Tongue (tissue), 2 donors: ENCODE results near the gene ACVR1. TPM values are rescaled to one million over a fixed set of nuclear protein-coding genes. Genes with fewer than 3 reads are reported as not detected.
A peak's percentile ranks its signal among the peaks of the same experiment; 100 is the strongest.

Experiments
- DNase-seq: peaks from one replicate; pipeline ENCODE4 v3.0.0-alpha.2; 2015
- total RNA-seq: library from RNA; depleted of rRNA; stranded (reverse); fragments of >200 nt; gene quantifications from one replicate; pipeline ENCODE4 v1.2.3, GENCODE V29; 2014

ACVR1 gene
- total RNA-seq, 1 donor from 2014 or later, result 26.8 TPM

DNA sequence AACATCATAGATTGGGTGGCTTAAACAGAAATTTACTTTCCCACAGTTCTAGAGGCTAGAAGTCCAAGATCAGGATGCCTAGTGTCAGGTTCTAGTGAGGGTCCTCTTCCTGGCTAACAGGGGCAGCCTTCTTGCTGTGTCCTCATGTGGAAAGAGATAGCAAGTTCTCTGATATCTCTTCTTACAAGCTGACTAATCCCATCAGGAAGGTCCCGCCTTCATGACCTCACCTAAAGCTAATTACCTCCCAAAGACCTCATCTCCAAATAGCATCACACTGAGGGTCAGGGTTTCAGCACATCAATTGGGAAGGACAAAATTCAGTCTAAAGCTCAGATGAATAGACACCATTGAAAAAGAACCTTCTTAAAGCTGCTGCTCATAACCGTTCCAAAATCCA, 22.9 kb downstream of the ACVR1 start:
- no peak for DNase-seq

DNA sequence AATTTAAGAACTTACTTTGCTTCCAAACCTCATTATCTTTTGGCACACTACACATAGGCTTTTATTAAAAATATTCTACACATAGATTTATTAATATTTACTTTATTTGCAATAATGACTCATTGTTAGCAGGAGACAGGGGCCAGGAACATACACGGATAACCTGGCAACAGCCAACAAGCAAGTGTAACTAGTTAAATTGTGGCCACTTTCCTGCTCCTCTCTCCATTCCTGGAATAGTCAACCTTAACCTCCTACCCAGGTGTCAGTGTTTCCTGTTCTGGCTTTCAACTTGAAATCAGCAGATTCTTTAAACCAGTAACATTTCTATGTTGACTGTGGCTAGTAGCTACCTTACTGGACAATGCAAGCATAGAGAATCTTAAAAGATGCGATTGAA, 26.5 kb downstream of the ACVR1 start:
- no peak for DNase-seq

DNA sequence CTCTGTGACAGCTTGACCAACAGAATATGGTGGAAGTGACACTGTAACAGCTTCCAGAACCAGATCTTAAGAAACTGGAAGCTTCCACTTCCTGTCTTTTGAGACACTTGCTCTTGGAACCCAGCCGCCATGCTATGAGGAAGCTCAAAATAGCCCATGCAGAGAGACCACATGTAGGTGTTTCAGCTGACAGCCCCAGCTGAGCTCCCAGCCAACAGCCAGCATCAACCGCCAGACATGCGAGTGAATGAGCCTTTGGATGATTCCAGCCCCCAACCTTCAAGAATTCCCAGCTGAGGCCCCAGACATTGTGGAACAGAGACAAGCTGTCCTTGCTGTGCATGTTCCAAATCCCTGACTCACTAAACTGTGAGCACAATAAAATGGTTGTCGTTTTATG, 27.9 kb downstream of the ACVR1 start:
- DNase-seq, result no peak

DNA sequence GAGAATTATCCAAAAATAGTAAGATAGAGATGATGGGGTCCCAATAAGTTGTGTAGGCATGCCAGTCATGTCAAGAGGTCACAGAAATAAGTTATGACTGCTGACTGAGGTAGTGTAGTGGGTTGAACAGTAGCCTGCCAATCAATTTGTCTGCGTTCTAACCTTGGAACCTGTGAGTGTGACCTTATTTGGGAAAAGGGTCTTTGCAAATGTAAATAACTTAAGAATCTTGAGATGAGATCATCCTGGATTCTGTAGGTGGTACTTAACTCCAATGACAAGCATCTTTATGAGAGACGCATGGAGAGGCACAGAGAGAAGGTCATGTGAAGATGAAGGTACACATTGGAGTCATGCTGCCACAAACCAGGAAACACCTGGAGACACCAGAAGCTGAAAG, 31.0 kb downstream of the ACVR1 start:
- no peak for DNase-seq

DNA sequence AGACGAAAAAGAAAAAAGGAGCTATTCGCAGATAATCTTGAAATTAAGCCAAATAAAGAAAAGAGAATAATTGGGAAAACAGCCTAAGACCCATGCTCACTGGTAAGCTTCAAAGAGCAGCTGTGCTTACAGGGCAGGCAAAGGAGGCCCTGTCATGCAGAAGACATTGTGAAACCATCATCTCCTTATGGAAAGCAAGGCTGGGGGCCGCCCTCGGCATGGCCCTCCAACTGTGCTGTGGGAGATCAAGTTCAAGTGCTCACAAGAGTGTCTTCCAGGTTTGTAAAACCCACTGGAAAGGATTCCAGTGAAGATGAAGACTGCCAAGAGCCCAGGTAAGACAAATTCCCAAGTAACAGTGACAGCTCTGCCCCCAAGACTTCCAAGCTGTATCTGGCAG, 32.2 kb downstream of the ACVR1 start:
- DNase-seq, result no peak

DNA sequence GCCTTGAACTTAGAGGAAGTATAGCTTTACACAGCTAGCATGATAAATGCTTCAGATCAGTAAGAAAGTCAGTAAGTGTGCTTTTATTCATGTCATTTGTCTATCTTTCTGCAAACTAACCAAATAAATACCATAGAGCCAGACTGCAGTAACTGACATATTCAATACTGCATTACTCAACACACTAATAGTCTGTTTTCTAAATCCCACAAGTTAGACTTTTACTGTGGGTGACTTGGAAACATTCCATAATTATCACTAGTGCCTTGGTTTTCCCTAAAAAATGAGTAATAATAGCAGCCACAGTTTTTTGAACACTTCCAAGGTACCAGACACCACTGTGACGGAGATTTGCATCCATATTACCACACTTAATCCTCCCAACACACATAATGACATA, 33.0 kb downstream of the ACVR1 start:
- DNase-seq, result no peak

DNA sequence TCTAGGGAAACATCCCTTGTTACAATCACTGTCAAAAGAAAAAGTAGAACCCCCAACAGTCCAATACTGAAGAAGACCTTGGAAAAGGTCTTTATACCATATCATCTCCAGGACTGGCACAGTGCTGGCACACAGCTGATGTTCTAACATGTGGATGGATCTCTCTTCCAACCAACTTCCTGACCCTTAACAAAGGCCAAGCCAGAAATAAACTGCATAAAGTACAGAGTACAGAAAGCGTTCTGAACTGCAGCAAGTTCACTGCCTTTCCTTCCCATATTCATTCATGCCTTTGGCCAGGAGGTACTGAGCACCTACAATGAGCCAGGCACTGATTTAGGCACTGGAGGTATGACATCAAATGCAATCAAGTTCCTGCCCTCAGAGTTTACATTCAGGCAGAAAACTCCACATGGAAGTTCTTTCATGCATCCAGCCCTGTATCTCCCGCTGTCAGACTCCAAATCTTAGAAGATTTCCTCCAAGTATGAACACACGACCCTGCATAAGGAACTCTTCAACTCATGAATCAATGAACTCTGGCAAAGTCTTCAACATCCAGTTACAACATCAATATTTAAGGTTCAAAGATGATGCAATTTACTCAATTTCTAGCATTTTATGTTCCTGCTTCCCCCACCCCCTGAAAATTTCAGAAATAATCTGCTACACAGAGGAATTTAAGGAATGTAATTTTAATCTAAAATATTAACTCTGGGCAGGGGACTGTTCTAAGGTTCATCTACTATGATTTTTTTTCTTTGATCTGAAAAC, 33.8 kb downstream of the ACVR1 start:
- no peak for DNase-seq

DNA sequence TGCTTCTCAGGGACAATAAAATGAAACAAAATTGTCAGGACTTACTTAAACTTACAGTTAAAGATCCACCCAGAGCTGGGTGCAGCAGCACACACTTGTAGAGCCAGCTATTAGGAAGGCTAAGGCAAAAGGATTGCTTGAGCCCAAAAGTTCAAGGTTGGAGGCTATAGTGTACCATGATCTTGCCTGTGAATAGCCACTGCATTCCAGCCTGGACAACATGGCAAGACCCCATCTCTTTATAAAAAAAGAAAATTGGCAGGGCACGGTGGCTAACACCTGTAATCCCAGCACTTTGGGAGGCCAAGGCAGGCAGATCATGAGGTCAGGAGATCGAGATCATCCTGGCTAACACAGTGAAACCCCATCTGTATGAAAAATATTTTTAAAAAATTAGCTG, 34.6 kb downstream of the ACVR1 start:
- no peak for DNase-seq

DNA sequence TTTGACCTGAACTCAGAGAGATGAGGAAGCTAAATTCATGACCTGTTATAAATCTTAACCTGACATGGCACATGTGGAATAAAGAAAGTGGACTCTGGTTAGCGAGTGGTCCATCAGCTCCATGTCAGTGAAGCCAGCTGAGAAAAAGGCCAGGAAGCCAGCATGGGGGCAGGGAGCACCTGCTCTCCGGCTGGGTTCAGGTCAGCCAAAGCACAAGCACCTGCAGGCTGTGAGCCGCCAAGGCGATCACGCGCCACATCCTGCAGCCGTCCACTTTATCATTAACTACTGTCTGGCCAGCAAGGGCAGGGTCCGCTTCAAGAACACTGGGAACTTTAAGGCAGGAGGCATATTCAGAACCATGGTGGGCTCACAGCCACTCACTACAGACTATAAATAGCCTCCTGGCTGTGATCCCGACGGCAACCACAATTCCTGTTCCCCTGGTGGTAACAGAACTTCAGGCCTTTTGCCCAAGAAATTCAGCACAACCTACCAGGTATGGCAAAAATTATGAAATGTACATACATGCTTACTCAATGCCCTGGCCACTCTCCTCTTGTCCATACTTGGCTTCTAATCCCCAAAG, 35.5 kb downstream of the ACVR1 start:
- peak; percentile 51 for DNase-seq

DNA sequence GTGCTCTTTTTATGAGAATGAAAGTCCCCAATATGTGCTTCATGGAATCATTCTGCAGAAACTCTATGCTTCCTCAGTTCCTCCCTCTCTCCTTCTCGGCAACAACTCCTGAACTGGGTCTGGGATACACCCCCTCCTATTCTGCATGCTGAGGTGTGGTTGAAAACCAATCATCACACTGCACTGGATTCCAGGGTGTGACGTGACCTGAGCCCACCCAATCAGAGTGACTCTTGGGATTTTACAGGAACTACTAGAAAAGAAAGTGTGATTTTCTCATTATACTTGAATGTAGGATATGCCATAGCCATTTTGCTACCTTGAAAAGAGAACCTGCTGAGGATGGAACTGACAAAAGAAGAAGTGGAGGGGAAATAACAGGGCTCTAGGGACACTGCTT, 36.3 kb downstream of the ACVR1 start:
- DNase-seq, result no peak

DNA sequence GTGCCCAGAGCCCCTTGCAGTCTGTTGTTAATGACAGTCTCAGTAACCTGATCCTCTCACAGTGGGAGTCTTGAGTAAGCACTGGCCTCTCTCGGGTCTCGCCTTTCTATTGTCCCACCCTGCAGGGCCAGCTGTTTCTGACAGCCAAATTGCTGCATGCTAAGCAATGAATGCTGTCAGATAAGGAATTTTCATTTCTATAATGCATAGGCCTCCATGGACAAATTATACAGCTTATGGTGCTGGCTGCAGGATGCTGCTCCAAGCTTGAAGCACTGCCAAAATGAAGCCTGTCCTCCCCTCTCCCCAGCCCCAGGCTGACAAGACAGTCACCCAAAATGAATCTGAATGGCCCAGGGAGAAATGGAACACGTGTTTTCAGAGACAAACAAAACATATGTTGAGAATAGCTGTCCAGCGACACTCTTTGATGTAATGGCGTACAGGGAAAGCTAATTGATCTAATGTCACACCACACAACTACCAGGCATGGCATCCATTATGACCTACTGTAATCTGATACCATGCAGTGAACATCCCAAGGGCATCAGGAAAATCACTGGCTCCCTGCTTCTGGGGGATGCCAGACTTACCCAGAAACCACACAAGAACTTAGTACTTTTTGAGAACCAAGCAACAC, 36.8 kb downstream of the ACVR1 start:
- DNase-seq, result peak; percentile 94

DNA sequence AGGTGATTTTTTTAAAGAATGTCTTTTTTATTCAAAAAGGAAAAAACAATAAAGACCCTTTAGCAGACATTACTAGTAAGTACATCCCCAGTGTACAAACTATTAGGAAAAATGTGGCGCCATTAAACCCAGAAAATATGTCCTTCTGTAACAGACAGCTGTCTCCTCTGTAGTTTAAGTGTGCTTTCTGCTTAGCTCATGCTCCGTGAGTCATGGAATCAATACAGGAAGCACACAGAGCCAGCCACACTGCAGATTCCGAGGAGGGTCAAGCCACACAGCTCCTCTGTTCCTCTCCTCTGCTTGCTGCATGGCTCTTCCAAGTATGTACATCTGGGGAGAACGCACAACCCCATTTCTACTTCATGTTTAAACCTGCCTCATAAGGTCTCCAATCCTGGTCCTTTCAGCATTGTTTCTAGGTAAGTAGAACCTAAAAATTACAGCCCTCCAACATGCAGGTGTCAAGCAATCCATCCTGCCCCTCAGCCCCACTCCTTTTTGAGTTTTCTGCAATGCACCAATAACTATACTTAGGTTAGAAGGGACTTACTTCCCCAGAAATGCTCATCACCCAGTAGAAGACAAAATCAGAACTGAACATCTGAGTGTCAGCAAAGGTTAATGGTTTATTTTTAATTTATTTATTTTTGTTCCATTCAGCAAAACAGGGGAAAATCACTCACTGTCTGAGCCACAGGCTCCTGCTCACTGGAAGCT, 37.5 kb downstream of the ACVR1 start:
- peak; percentile 74 for DNase-seq

DNA sequence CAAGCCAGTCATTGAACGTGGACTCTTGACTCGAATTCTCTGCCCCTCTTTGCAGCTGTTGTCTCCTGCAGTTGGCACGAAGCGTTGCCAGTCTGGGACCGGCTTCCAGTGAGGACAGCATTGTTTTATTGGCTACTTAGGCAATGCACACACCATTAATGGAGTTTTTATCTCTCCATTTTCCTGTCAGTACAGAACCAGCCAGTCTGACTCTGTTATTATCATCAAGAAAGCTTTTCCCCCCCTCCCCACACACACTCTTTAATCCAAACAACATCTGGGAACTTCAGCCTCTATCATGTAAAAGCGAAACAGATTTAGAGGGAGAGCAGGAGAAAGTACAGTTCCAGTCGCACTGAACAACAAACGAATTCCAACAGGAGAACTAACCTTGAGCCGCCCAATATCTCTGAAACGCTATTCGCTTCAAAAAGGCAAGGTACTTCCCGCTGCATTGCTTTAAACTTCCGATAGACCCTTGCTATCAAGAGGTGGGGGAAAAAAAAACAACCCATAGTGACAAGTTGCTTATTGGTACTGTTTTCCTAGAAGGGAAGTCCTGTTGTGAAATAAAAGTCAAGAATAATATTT, 38.2 kb downstream of the ACVR1 start:
- peak; percentile 93 for DNase-seq

DNA sequence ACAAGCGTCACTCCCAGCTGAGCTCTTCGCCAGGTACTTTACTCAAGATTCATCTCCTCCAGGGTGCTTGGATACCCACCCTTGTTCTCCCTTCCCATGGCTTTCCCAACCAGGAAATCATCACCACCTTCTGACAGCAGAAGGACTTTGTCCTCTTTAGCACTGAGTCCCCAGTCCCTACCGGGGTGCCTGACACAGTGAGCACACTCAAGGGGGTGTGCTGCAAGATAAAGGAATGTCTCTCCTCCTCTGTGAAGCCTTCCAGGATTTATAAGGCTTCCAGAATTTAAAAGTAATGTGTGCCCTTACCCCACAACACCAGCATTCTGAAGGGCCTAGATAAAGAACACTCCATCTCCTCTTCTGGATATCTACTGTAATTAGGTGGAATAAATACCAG, 39.6 kb downstream of the ACVR1 start:
- DNase-seq, result no peak

DNA sequence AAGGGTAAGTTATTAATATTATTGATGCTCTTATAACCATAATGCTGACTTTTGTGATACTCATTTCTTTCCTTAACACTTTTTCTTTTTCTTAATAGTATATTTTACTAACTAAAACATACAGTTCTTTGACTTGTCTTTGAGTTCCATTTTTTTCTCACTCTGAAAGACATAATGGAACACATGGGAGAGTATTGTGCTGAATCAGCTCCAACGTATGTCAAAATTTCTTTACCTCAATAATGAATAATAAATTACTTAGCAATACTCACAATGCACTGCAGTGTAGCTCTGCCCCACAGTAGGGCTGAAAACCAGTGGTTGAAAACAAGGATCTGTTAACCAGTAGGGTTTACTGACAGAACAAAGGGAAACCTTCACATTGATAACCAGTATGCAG, 40.7 kb downstream of the ACVR1 start:
- no peak for DNase-seq

DNA sequence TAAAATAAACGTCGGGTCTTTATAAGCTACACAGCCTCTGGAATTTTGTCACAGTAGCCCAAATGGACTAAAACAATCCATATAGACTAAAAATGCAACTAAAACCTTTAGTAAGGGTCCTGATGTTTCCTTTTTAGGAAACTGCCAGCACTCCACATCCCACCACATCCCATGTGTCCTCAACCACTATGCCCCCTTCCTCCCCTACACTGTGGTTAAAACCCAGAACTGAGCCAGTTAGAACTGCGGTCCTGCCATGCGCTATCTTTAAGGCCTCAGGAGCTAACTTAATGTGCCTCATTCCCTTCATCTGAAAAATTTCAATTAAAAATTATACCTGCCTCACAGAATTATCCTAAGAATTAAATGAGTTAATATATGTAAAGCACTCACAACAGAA, 41.1 kb downstream of the ACVR1 start:
- no peak for DNase-seq

DNA sequence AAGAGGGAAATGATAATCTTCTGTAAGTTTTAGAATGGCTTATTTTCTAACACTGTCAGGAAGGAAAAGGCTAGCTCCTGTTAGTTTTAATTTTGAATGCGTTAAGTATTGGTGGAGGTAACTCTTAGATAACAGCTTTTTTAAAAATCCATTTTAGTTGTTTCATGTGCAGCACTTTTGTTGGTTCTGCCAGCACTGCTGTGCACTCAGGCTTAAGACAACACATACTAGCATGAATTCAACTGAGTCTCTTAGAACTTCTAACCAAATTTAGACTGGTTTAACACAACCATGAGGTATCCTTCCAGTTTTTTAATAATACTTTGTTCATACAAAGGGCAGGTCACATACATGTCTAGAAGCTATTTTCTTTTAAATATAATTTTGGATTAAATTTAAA, 42.4 kb downstream of the ACVR1 start:
- no peak for DNase-seq

DNA sequence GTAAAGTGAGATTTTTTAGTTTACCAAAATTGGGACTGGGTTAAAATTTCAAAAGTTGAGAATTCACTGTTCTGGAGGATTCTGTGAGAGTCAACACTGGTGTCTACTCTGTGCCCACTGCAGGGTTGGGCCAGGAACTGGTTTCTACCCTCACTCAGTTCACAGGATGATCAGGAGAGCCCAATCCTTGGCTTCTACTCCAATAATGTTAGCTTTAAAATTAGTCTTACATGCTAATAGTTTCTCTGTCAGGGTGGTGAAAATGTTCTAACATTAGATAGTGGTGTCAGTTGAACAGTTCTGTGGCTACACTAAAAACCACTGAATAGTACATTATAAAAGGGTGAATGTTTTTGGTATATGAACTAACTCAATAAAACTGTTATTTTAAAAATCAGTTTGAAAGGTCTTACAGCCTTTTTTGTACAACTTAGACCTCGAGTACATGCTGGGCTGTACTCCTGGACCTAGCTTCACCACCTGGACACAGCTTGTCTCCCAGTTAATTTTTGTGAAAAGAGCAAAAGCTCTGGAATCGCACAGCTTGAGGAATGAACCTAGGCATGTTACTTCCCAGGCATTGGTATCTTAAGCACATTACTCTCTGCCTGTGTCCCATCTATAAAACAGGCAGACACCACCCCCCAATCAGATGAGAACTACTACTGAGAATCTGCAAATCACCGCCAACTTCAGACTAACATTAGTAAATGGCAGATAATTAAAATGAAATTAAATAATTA, 44.4 kb downstream of the ACVR1 start:
- no peak for DNase-seq

DNA sequence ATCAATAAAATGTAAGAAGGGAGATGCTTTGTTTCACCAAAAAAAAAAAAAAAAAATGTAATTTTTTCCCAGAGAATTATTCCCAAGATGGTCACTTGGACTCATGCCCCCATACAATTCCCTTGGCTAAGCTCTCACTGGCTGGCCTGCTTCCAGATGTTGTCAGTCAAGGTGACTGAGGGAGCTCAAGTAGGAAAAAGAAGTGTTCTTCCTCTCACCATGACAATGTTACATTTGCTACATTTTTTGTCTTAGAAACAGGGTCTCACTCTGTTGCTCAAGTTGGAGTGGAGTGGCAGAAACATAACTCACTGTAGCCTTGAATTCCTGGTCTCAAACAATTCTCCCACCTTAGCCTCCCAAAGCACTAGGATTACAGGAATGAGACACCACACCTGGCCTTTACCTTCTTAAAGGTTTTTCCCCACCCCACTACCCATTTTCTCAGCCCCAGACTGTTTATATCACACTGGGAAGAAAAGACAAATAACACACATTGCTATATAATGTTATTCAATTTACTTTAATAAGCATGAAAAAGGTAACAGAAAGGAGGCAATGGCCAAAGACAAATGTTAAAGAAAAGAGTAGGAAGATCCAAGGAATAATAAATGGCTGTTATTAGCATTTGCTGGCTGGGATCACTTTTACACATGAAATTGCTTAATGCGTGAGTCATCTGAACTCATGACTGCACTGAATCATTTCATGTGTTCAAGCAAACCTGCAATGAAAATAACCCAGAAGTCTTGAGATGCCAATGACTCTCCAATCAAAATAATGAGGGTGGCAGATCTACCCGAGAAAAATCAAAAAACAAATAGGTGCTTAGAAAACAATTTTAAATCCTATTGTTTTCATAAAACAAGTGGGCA, 45.2 kb downstream of the ACVR1 start:
- DNase-seq, result no peak

DNA sequence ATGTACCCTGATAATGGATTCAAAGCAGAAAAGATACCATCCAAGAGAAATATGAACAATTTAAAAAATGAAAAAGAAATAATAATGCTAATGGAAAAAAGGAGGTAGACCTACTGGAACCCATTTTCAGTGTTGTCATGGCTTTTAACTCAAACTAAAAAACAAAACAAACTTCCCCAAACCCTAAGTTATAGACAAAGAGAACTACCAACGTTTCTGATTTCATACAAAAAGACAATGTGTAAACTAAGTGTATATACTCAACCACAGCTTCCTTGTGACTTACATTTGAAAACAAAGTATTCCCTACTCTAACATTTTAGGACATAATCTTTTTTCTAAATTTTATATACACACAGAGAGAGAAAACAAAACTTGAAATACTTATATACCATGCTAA, 45.9 kb downstream of the ACVR1 start:
- no peak for DNase-seq

DNA sequence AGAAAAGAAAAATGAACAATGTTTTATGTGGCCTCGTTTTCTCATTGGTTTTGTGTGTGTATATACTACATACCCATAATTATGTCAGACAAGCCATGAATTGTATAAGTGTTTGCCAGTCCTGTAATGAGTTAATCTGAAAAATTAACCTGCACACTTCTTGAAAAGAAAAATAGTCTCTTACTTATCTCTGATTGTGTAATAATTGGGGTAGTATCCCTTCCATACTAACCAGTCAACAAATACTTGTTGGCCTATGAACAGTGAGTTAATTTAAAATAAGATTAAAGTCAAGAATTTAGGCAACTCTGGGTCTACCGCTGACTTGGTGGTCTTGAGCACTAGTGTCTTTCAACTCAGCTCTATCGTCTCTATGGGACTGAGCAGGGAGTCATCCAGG, 48.8 kb downstream of the ACVR1 start:
- no peak for DNase-seq
